Measurements from ENCODE around the gene MRAP.

MRAP gene

GRCh38 chr21:32270748-32271147, 27.9 kb upstream of the MRAP start:
- Histone ChIP-seq H3K36me3 (ENCODE audit: control insufficient read depth in 1 of 2, insufficient read depth in 2 of 2, low read length in 2 of 2) (peaks cover 6 to 22% of the 10 kb centered on the region in 2 donors), H3K4me1 (ENCODE audit: control insufficient read depth in 1 of 2, insufficient read depth in 2 of 2, low read length in 2 of 2) (no peaks in the 10 kb centered on the region), H3K4me3 (ENCODE audit: low read depth in 1 of 2, low read length in 2 of 2) (no peak overlapping the region), H3K27me3 (ENCODE audit: low read depth, low read length) (no peaks in the 10 kb centered on the region), H3K9me3 (ENCODE audit: control insufficient read depth in 1 of 2, low read length in 2 of 2) (no peaks in the 10 kb centered on the region), H3K27ac (ENCODE audit: low read length) (no peak overlapping the region)

GRCh38 chr21:32276671-32277070, 22.0 kb upstream of the MRAP start:
- Histone ChIP-seq H3K36me3 (ENCODE audit: control insufficient read depth in 1 of 2, insufficient read depth in 2 of 2, low read length in 2 of 2) (peaks cover 0 to 3% of the 10 kb centered on the region in 2 donors), H3K9me3 (ENCODE audit: control insufficient read depth in 1 of 2, low read length in 2 of 2) (no peaks in the 10 kb centered on the region), H3K4me3 (ENCODE audit: low read depth in 1 of 2, low read length in 2 of 2) (no peak overlapping the region), H3K27me3 (ENCODE audit: low read depth, low read length) (no peaks in the 10 kb centered on the region), H3K4me1 (ENCODE audit: control insufficient read depth in 1 of 2, insufficient read depth in 2 of 2, low read length in 2 of 2) (peaks cover 14 to 20% of the 10 kb centered on the region in 2 donors), H3K27ac (ENCODE audit: low read length) (no peak overlapping the region)

- H3K27ac ChIP-seq (ENCODE audit: low read length): no peak overlapping the region
- peaks cover 14 to 20% of the 10 kb centered on the region in 2 donors for H3K4me1 ChIP-seq (ENCODE audit: control insufficient read depth in 1 of 2, insufficient read depth in 2 of 2, low read length in 2 of 2)
- no peaks in the 10 kb centered on the region for H3K9me3 ChIP-seq (ENCODE audit: control insufficient read depth in 1 of 2, low read length in 2 of 2)
- no peaks in the 10 kb centered on the region for H3K27me3 ChIP-seq (ENCODE audit: low read depth, low read length)
- peak overlapping the region; percentile 85 to 97 for H3K4me3 ChIP-seq (ENCODE audit: low read depth in 1 of 2, low read length in 2 of 2)
- H3K36me3 ChIP-seq (ENCODE audit: control insufficient read depth in 1 of 2, insufficient read depth in 2 of 2, low read length in 2 of 2): peaks cover 0 to 3% of the 10 kb centered on the region in 2 donors
Observed at GRCh38 chr21:32278103-32278502, 20.6 kb upstream of the MRAP start.

- H3K36me3 ChIP-seq (ENCODE audit: control insufficient read depth in 1 of 2, insufficient read depth in 2 of 2, low read length in 2 of 2): peaks cover 0 to 2% of the 10 kb centered on the region in 2 donors
- H3K27me3 ChIP-seq (ENCODE audit: low read depth, low read length): no peaks in the 10 kb centered on the region
- H3K4me1 ChIP-seq (ENCODE audit: control insufficient read depth in 1 of 2, insufficient read depth in 2 of 2, low read length in 2 of 2): peaks cover 14 to 20% of the 10 kb centered on the region in 2 donors
- peak within 1 kb of the TSS; percentile 85 to 97 for H3K4me3 ChIP-seq (ENCODE audit: low read depth in 1 of 2, low read length in 2 of 2)
- H3K27ac ChIP-seq (ENCODE audit: low read length): peak within 1 kb of the TSS; percentile 39
- H3K9me3 ChIP-seq (ENCODE audit: control insufficient read depth in 1 of 2, low read length in 2 of 2): no peaks in the 10 kb centered on the region
Observed at GRCh38 chr21:32278518-32279376, 19.9 kb upstream of the MRAP start, which contains the start of gene MIS18A. TSS of gene MIS18A (minus strand) at chr21:32279049. CDS start at chr21:32279014, 35 bp downstream.

GRCh38 chr21:32279377-32279680, 19.3 kb upstream of the MRAP start:
- Histone ChIP-seq H3K27me3 (ENCODE audit: low read depth, low read length) (no peaks in the 10 kb centered on the region), H3K9me3 (ENCODE audit: control insufficient read depth in 1 of 2, low read length in 2 of 2) (no peaks in the 10 kb centered on the region), H3K27ac (ENCODE audit: low read length) (peak overlapping the region; percentile 39), H3K4me1 (ENCODE audit: control insufficient read depth in 1 of 2, insufficient read depth in 2 of 2, low read length in 2 of 2) (peaks cover 14 to 20% of the 10 kb centered on the region in 2 donors), H3K4me3 (ENCODE audit: low read depth in 1 of 2, low read length in 2 of 2) (peak overlapping the region; percentile 85 to 97), H3K36me3 (ENCODE audit: control insufficient read depth in 1 of 2, insufficient read depth in 2 of 2, low read length in 2 of 2) (no peaks in the 10 kb centered on the region)

- H3K9me3 ChIP-seq (ENCODE audit: control insufficient read depth in 1 of 2, low read length in 2 of 2): no peaks in the 10 kb centered on the region
- H3K4me1 ChIP-seq (ENCODE audit: control insufficient read depth in 1 of 2, insufficient read depth in 2 of 2, low read length in 2 of 2): peaks cover 14 to 20% of the 10 kb centered on the region in 2 donors
- H3K27ac ChIP-seq (ENCODE audit: low read length): no peak overlapping the region
- no peaks in the 10 kb centered on the region for H3K27me3 ChIP-seq (ENCODE audit: low read depth, low read length)
- no peak overlapping the region for H3K4me3 ChIP-seq (ENCODE audit: low read depth in 1 of 2, low read length in 2 of 2)
- no peaks in the 10 kb centered on the region for H3K36me3 ChIP-seq (ENCODE audit: control insufficient read depth in 1 of 2, insufficient read depth in 2 of 2, low read length in 2 of 2)
Observed at GRCh38 chr21:32281531-32281930, 17.1 kb upstream of the MRAP start.

GRCh38 chr21:32282992-32283391, 15.7 kb upstream of the MRAP start:
- H3K27ac ChIP-seq (ENCODE audit: low read length): no peak overlapping the region
- H3K4me3 ChIP-seq (ENCODE audit: low read depth in 1 of 2, low read length in 2 of 2): no peak overlapping the region
- no peaks in the 10 kb centered on the region for H3K9me3 ChIP-seq (ENCODE audit: control insufficient read depth in 1 of 2, low read length in 2 of 2)
- no peaks in the 10 kb centered on the region for H3K36me3 ChIP-seq (ENCODE audit: control insufficient read depth in 1 of 2, insufficient read depth in 2 of 2, low read length in 2 of 2)
- H3K4me1 ChIP-seq (ENCODE audit: control insufficient read depth in 1 of 2, insufficient read depth in 2 of 2, low read length in 2 of 2): peaks cover 11 to 15% of the 10 kb centered on the region in 2 donors
- H3K27me3 ChIP-seq (ENCODE audit: low read depth, low read length): no peaks in the 10 kb centered on the region

- Histone ChIP-seq H3K36me3 (ENCODE audit: control insufficient read depth in 1 of 2, insufficient read depth in 2 of 2, low read length in 2 of 2) (no peaks in the 10 kb centered on the region), H3K27ac (ENCODE audit: low read length) (no peak overlapping the region), H3K27me3 (ENCODE audit: low read depth, low read length) (no peaks in the 10 kb centered on the region), H3K4me1 (ENCODE audit: control insufficient read depth in 1 of 2, insufficient read depth in 2 of 2, low read length in 2 of 2) (no peaks in the 10 kb centered on the region), H3K9me3 (ENCODE audit: control insufficient read depth in 1 of 2, low read length in 2 of 2) (no peaks in the 10 kb centered on the region), H3K4me3 (ENCODE audit: low read depth in 1 of 2, low read length in 2 of 2) (no peak overlapping the region)
Observed at GRCh38 chr21:32285476-32285875, 13.2 kb upstream of the MRAP start.

- H3K27me3 ChIP-seq (ENCODE audit: low read depth, low read length): no peaks in the 10 kb centered on the region
- H3K27ac ChIP-seq (ENCODE audit: low read length): no peak overlapping the region
- no peak overlapping the region for H3K4me3 ChIP-seq (ENCODE audit: low read depth in 1 of 2, low read length in 2 of 2)
- no peaks in the 10 kb centered on the region for H3K36me3 ChIP-seq (ENCODE audit: control insufficient read depth in 1 of 2, insufficient read depth in 2 of 2, low read length in 2 of 2)
- H3K4me1 ChIP-seq (ENCODE audit: control insufficient read depth in 1 of 2, insufficient read depth in 2 of 2, low read length in 2 of 2): no peaks in the 10 kb centered on the region
- H3K9me3 ChIP-seq (ENCODE audit: control insufficient read depth in 1 of 2, low read length in 2 of 2): no peaks in the 10 kb centered on the region
Observed at GRCh38 chr21:32297449-32297848, 1.2 kb upstream of the MRAP start.

- Histone ChIP-seq H3K27ac (ENCODE audit: low read length) (no peak overlapping the region), H3K9me3 (ENCODE audit: control insufficient read depth in 1 of 2, low read length in 2 of 2) (no peaks in the 10 kb centered on the region), H3K4me1 (ENCODE audit: control insufficient read depth in 1 of 2, insufficient read depth in 2 of 2, low read length in 2 of 2) (no peaks in the 10 kb centered on the region), H3K27me3 (ENCODE audit: low read depth, low read length) (no peaks in the 10 kb centered on the region), H3K36me3 (ENCODE audit: control insufficient read depth in 1 of 2, insufficient read depth in 2 of 2, low read length in 2 of 2) (no peaks in the 10 kb centered on the region), H3K4me3 (ENCODE audit: low read depth in 1 of 2, low read length in 2 of 2) (no peak overlapping the region)
Observed at GRCh38 chr21:32298148-32298559, 501 bp upstream of the MRAP start.

GRCh38 chr21:32299695-32300094, 1.0 kb downstream of the MRAP start:
- Histone ChIP-seq H3K27ac (ENCODE audit: low read length) (no peak overlapping the region), H3K4me3 (ENCODE audit: low read depth in 1 of 2, low read length in 2 of 2) (no peak overlapping the region)

More at GRCh38 chr21:32299695-32300094, 1.0 kb downstream of the MRAP start:
- Histone ChIP-seq H3K36me3 (ENCODE audit: control insufficient read depth in 1 of 2, insufficient read depth in 2 of 2, low read length in 2 of 2) (no peaks in the 10 kb centered on the region), H3K27me3 (ENCODE audit: low read depth, low read length) (no peaks in the 10 kb centered on the region), H3K9me3 (ENCODE audit: control insufficient read depth in 1 of 2, low read length in 2 of 2) (no peaks in the 10 kb centered on the region), H3K4me1 (ENCODE audit: control insufficient read depth in 1 of 2, insufficient read depth in 2 of 2, low read length in 2 of 2) (no peaks in the 10 kb centered on the region)

Data from muscle layer of duodenum (tissue), 2 donors.